ENCODE measurements around the gene GSX2. TPM values are rescaled to one million over a fixed set of nuclear protein-coding genes. Genes with fewer than 3 reads are reported as not detected.
A peak's percentile ranks its signal among the peaks of the same experiment; 100 is the strongest.

GSX2 gene
- total RNA-seq, 6 experiments from 2014 or later = not detected

- ATAC-seq (no peak), DNase-seq (no peak)
- Histone ChIP-seq H3K27me3 (no peaks in the 10 kb centered on the region), H3K4me1 (peaks cover 0 to 25% (median 7%) of the 10 kb centered on the region in 4 donors), H3K9me3 (no peaks in the 10 kb centered on the region), H3K27ac (peak overlapping the region; percentile 96 to 98 (median 98)), H3K36me3 (no peaks in the 10 kb centered on the region), H3K4me3 (peak overlapping the region in 2 of 3 donors; percentile 92 to 97)
- no peak for TF ChIP-seq CTCF (IDR thresholded peaks at IDR 0.05)
- no peak for TF ChIP-seq POLR2A (IDR thresholded peaks at IDR 0.05)
- intact Hi-C loops (cut with DNase I) = no loop called here
- WGBS (ENCODE audit: insufficient coverage, low coverage, low lambda C conversion rate, missing lambda C conversion rate) = 48% methylated on average over 6 of the region's 6 CpGs
These were observed 34.5 kb upstream of the GSX2 start for GRCh38 chr4:54065282-54066087.

GRCh38 chr4:54066088-54066415 lies 33.9 kb upstream of the GSX2 start:
- ATAC-seq (no peak), DNase-seq (no peak)
- no peaks in the 10 kb centered on the region for H3K36me3 ChIP-seq
- 74% methylated on average over 2 of the region's 2 CpGs for WGBS (ENCODE audit: insufficient coverage, low coverage, low lambda C conversion rate, missing lambda C conversion rate)
- peaks cover 0 to 19% (median 7%) of the 10 kb centered on the region in 4 donors for H3K4me1 ChIP-seq
- H3K27ac ChIP-seq = peak overlapping the region; percentile 96 to 98 (median 98)
- TF ChIP-seq CTCF (IDR thresholded peaks at IDR 0.05) (no peak), POLR2A (IDR thresholded peaks at IDR 0.05) (no peak)
- intact Hi-C loops (cut with DNase I) = no loop called here
- no peaks in the 10 kb centered on the region for H3K27me3 ChIP-seq
- no peaks in the 10 kb centered on the region for H3K9me3 ChIP-seq
- no peak overlapping the region for H3K4me3 ChIP-seq

GRCh38 chr4:54066718-54067129 lies 33.2 kb upstream of the GSX2 start:
- no peaks in the 10 kb centered on the region for H3K9me3 ChIP-seq
- no peak for DNase-seq
- TF ChIP-seq CTCF (IDR thresholded peaks at IDR 0.05) (no peak), POLR2A (IDR thresholded peaks at IDR 0.05) (no peak)
- peaks cover 0 to 12% (median 2%) of the 10 kb centered on the region in 4 donors for H3K4me1 ChIP-seq
- peak overlapping the region in 1 of 3 donors; percentile 25 for H3K27ac ChIP-seq
- H3K4me3 ChIP-seq = no peak overlapping the region
- no peaks in the 10 kb centered on the region for H3K27me3 ChIP-seq
- intact Hi-C loops (cut with DNase I) = no loop called here
- ATAC-seq = no peak
- WGBS (ENCODE audit: insufficient coverage, low coverage, low lambda C conversion rate, missing lambda C conversion rate) = 44% methylated on average over 2 of the region's 2 CpGs
- no peaks in the 10 kb centered on the region for H3K36me3 ChIP-seq

- DNase-seq = no peak
- intact Hi-C loops (cut with DNase I) = no loop called here
- Histone ChIP-seq H3K36me3 (no peaks in the 10 kb centered on the region), H3K4me1 (peaks cover 0 to 8% (median 0%) of the 10 kb centered on the region in 4 donors), H3K9me3 (no peaks in the 10 kb centered on the region), H3K27ac (peak overlapping the region in 1 of 3 donors; percentile 25), H3K4me3 (no peak overlapping the region), H3K27me3 (no peaks in the 10 kb centered on the region)
- ATAC-seq = peak in 1 of 4 donors; percentile 2
- WGBS (ENCODE audit: insufficient coverage, low coverage, low lambda C conversion rate, missing lambda C conversion rate) = 55% methylated on average over 5 of the region's 5 CpGs
- TF ChIP-seq CTCF (IDR thresholded peaks at IDR 0.05) (no peak), POLR2A (IDR thresholded peaks at IDR 0.05) (no peak)
These were observed 32.8 kb upstream of the GSX2 start for GRCh38 chr4:54067166-54067565.
